Testis (tissue), 2 donors: ENCODE data around the gene ZCCHC14.

ENCODE experiments used
- CTCF ChIP-seq, 3 experiments: fragments of 450-650 bp in 2 of 3; fragments of 200-600 bp in 1 of 3; sonication (generic) in 1 of 3; IDR thresholded peaks; one replicate each; pipeline ENCODE4 v1.5.1; 2016 to 2019; ENCODE audit warnings: antibody characterized with exemption in 3 of 3, mild to moderate bottlenecking in 2 of 3, moderate library complexity in 1 of 3
- POLR2A ChIP-seq: fragments of 450-650 bp; IDR thresholded peaks from one replicate; pipeline ENCODE4 v1.6.1; 2017; ENCODE audit warnings: antibody characterized with exemption, mild to moderate bottlenecking, moderate library complexity

DNA sequence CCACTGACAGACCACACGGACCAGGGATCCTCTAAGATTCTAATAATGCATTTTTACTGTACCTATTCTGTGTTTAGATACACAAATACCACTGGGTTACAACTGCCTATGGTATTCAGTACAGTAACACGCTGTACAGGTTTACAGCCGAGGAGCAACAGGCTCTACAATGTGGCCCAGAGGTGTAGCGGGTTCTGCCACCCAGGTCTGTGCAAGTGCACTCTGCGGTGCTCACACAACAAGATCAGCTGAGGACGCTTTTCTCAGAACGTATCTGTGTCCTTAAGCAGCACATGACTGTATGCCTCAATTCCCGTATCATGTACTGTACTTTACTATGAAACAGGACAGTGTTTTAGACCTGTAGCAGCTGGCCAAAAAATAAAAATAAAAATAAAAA is 6.5 kb downstream of the ZCCHC14 start:
- TF ChIP-seq POLR2A = no peak
- TF ChIP-seq CTCF (IDR thresholded peaks at IDR 0.05) = no peak
